NB4 (cell line): ENCODE data around the gene TCAF1.
"Not testable (repeated sequence)": the region's sequence is repeated elsewhere in the genome, so short reads cannot be mapped to it uniquely, and the experiment has no call there.

ENCODE experiments used
- DNase-seq: peaks from one replicate; pipeline ENCODE4 v3.0.0; 2010; ENCODE audit warnings: low read depth
- H3K4me3 ChIP-seq: one replicate; pipeline ENCODE4 v1.5.1; 2011; ENCODE audit warnings: mild to moderate bottlenecking, low read depth, low read length, moderate library complexity
- MAX ChIP-seq: IDR thresholded peaks from 2 replicates; pipeline ENCODE4 v1.6.1; 2011; ENCODE audit warnings: low read depth, low read length
- MYC ChIP-seq: IDR thresholded peaks from 2 replicates; pipeline ENCODE4 v1.6.1; 2011; ENCODE audit warnings: low read depth, low read length
- POLR2A ChIP-seq: IDR thresholded peaks from 2 replicates; pipeline ENCODE4 v1.6.1; 2011; ENCODE audit warnings: mild to moderate bottlenecking; ENCODE audit not compliant: insufficient read length; ENCODE audit errors: extremely low read depth
- TF ChIP-seq, protein P1 (sequence below): IDR thresholded peaks from one replicate; pipeline ENCODE4 v1.5.1; 2012; ENCODE audit warnings: low read depth, low read length

Gene TCAF1

DNA sequence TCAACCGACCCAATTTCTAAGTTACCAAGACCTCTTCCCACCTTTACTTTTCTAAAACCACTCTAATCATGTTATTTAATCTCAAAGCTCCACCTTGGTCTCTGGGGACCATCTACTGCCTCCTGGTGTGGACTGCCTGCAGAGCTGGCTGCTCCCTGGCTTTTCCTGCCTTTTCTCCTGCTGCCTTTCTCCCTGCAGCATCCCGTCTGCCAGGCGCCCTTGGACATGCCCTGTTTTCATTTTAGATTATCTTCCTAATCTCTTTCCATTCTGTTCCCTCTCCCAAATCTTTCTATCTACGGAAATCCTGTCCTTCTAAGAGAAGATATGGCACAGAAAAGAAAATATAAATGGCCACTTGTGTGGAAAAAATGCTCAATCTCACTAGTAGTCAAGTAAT, 23.1 kb downstream of the TCAF1 start:
- no peak overlapping the region for H3K4me3 ChIP-seq
- TF ChIP-seq POLR2A (no peak), MYC (no peak), MAX (no peak)
- TF ChIP-seq, protein P1, sequence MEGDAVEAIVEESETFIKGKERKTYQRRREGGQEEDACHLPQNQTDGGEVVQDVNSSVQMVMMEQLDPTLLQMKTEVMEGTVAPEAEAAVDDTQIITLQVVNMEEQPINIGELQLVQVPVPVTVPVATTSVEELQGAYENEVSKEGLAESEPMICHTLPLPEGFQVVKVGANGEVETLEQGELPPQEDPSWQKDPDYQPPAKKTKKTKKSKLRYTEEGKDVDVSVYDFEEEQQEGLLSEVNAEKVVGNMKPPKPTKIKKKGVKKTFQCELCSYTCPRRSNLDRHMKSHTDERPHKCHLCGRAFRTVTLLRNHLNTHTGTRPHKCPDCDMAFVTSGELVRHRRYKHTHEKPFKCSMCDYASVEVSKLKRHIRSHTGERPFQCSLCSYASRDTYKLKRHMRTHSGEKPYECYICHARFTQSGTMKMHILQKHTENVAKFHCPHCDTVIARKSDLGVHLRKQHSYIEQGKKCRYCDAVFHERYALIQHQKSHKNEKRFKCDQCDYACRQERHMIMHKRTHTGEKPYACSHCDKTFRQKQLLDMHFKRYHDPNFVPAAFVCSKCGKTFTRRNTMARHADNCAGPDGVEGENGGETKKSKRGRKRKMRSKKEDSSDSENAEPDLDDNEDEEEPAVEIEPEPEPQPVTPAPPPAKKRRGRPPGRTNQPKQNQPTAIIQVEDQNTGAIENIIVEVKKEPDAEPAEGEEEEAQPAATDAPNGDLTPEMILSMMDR, result no peak
- DNase-seq, result no peak

DNA sequence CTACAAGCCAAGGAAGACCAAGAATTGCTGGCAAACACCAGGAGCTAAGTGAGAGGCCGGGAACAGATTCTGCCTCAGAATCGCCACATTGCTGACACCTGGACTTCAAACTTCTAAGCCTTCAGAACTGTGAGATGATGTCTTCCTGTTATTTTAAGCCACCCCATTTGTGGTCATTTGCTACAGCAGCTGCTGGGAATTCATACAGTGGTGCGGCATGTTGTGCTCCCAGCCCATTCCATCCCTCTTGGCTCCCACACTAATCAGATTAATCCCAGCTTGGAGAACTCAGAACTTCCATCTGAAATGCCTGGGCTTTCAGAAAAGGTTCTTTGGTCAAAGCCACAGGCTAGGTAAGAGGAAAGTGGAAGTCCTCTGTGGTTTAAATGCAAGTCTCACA, 24.9 kb downstream of the TCAF1 start:
- TF ChIP-seq MAX, result no peak
- TF ChIP-seq, protein P1, result no peak
- no peak for TF ChIP-seq POLR2A
- no peak for TF ChIP-seq MYC
- no peak overlapping the region for H3K4me3 ChIP-seq
- no peak for DNase-seq

DNA sequence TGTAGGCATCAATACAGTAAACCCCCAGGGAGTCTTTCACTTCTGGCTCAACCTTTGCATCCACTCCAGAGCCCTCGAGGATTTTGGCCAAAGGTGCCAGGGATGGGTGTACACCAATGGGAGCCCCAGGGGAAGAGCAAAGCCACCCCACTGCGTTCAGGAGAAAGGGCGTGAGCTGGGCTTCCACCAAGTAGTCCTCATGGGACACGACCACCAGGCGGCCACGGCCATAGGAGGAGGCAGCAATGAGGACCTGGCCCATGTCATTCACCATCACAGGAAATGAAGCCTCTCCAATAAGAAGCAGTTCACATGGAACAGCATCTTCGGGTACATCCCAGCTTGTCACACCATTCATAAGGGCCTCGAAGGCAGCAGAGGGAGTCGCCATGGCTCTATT, 25.8 kb downstream of the TCAF1 start:
- TF ChIP-seq MYC (no peak), MAX (no peak), POLR2A (no peak)
- TF ChIP-seq, protein P1, result no peak
- H3K4me3 ChIP-seq, result no peak overlapping the region
- DNase-seq, result no peak

- DNase-seq, result not testable (repeated sequence)
Measured at GRCh38 chr7:143873242-143873641, 28.7 kb downstream of the TCAF1 start.

DNA sequence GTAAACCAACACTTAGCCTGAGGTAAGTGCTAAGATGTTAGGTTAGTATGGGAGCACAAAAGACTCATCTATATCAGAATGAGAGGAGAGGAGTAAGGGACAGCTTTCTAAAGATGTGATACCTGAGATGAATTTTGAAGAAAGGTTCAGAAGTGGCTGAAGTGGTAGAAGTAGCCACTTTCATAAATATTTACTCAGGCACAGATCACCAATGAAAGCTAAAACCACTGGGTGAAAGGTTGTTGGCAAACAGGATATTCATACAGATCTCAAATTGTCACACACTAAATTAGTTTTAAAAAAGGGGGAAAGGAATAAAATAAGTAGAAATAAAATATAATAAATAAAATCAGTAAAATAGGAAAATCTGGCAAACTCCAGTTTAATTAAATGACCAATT, 30.4 kb downstream of the TCAF1 start:
- not testable (repeated sequence) for H3K4me3 ChIP-seq, DNase-seq

More at GRCh38 chr7:143873242-143873641, 28.7 kb downstream of the TCAF1 start:
- H3K4me3 ChIP-seq, result not testable (repeated sequence)

DNA sequence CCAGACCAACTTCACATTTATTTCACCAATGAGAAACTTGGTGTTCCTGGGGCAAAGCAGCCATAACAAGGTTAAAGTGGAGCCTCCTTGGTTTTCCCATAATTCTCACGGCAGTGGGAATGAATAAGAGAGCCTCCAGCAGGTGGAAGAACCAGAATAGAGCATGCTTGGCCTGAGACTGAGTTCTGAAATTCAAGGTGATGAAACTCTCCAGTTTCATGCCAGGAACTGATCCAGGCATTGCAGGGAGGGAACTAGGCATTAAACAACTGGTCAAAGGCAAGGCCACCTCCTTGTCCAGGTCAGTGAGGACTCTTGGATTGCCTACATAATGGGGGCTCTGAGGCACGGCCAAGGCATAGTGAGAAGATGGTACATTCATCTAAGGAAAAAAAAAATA, 44.0 kb downstream of the TCAF1 start:
- H3K4me3 ChIP-seq, DNase-seq: not testable (repeated sequence)

DNA sequence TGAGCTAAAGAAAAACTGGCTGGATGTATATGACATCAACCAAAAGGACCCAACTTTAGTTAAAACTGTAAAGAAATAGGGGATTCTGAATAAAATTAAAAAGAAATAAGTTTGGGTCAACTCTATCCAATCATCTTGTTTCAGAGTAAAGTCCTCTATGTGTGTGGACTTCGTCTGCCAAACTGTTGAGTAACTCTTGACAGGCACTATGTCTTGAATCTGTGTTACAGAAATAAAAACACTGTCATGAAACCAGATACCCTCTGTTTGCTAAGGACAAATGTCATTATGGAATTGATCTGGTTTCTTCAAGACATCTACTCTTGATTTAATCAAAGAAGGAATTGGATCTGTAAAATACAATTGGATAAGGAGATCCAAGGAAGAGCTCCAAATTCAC, 46.5 kb downstream of the TCAF1 start:
- not testable (repeated sequence) for DNase-seq, H3K4me3 ChIP-seq

- H3K4me3 ChIP-seq, result no peak overlapping the region
- DNase-seq, result no peak
- TF ChIP-seq, protein P1, result no peak
- TF ChIP-seq POLR2A (no peak), MYC (no peak), MAX (no peak)
Measured at GRCh38 chr7:143850682-143851081, 51.3 kb downstream of the TCAF1 start.
